Immature natural killer cell (primary cell): ENCODE results near the gene TNS1. TPM values are rescaled to one million over a fixed set of nuclear protein-coding genes. Genes with fewer than 3 reads are reported as not detected.
"Not testable (repeated sequence)": the region's sequence is repeated elsewhere in the genome, so short reads cannot be mapped to it uniquely, and the experiment has no call there.

Experiments used
- DNase-seq, 3 donors: peaks; one replicate each; pipeline ENCODE4 v3.0.0; 2022; ENCODE audit warnings: mixed read lengths in 1 of 3
- H3K27ac Mint-ChIP-seq, 6 donors: one replicate each; pipeline ENCODE4 v1.8.0; 2020; ENCODE audit warnings: mixed read lengths in 6 of 6, mild to moderate bottlenecking in 5 of 6, inconsistent platforms in 4 of 6, moderate library complexity in 3 of 6
- H3K27me3 Mint-ChIP-seq, 3 donors: one replicate each; pipeline ENCODE4 v1.8.0; 2020 to 2021; ENCODE audit warnings: low read depth in 3 of 3, mild to moderate bottlenecking in 3 of 3, mixed read lengths in 3 of 3, moderate library complexity in 3 of 3, inconsistent platforms in 1 of 3
- H3K36me3 Mint-ChIP-seq, 3 donors: one replicate each; pipeline ENCODE4 v1.8.0; 2020; ENCODE audit warnings: mixed read lengths in 3 of 3, inconsistent platforms in 2 of 3, mild to moderate bottlenecking in 2 of 3
- H3K4me1 Mint-ChIP-seq, 2 donors: one replicate each; pipeline ENCODE4 v1.8.0; 2020; ENCODE audit warnings: inconsistent platforms in 2 of 2, mild to moderate bottlenecking in 2 of 2, mixed read lengths in 2 of 2, moderate library complexity in 1 of 2
- H3K4me3 Mint-ChIP-seq, 5 donors: one replicate each; pipeline ENCODE4 v1.8.0; 2020; ENCODE audit warnings: mild to moderate bottlenecking in 5 of 5, mixed read lengths in 5 of 5, inconsistent platforms in 3 of 5, moderate library complexity in 3 of 5
- H3K9me3 Mint-ChIP-seq, 6 donors: one replicate each; pipeline ENCODE4 v1.8.0; 2020; ENCODE audit warnings: mild to moderate bottlenecking in 6 of 6, mixed read lengths in 6 of 6, inconsistent platforms in 4 of 6, moderate library complexity in 3 of 6
- polyA plus RNA-seq, 3 donors: library from polyadenylated mRNA; unstranded; fragments of 300-500 nt; fragmentation: Illumina TruSeq; gene quantifications; one replicate each; pipeline ENCODE4 v1.2.3, GENCODE V29; 2021

Gene TNS1
- polyA plus RNA-seq, result under 1 TPM in 1 of 3 donors, not detected in 2; 0.40 TPM

- no peak for DNase-seq
- H3K4me3 Mint-ChIP-seq, result no peak within 1 kb of the TSS
- H3K9me3 Mint-ChIP-seq, result no peaks in the 10 kb centered on the region
- peaks cover 0 to 7% (median 2%) of the 10 kb centered on the region in 3 donors for H3K27me3 Mint-ChIP-seq
- no peaks in the 10 kb centered on the region for H3K4me1 Mint-ChIP-seq
- H3K36me3 Mint-ChIP-seq, result no peaks in the 10 kb centered on the region
- no peak within 1 kb of the TSS for H3K27ac Mint-ChIP-seq
Measured at GRCh38 chr2:218002845-218003180, at the start of gene TNS1. Gene TNS1 (minus strand): TSS chr2:218002995. CDS start chr2:218002872, 123 bp downstream.

- H3K4me3 Mint-ChIP-seq, result no peak overlapping the region
- H3K27ac Mint-ChIP-seq, result no peak overlapping the region
- no peaks in the 10 kb centered on the region for H3K4me1 Mint-ChIP-seq
- H3K9me3 Mint-ChIP-seq, result peaks cover 0 to 4% (median 0%) of the 10 kb centered on the region in 6 donors
- H3K36me3 Mint-ChIP-seq, result no peaks in the 10 kb centered on the region
- peaks cover 3 to 10% (median 6%) of the 10 kb centered on the region in 3 donors for H3K27me3 Mint-ChIP-seq
- no peak for DNase-seq
Measured at GRCh38 chr2:218051903-218052302, 49.1 kb upstream of the TNS1 start.

- H3K36me3 Mint-ChIP-seq, result peaks cover 0 to 5% (median 0%) of the 10 kb centered on the region in 3 donors
- peaks cover 0 to 6% (median 2%) of the 10 kb centered on the region in 3 donors for H3K27me3 Mint-ChIP-seq
- H3K4me1 Mint-ChIP-seq, result no peaks in the 10 kb centered on the region
- no peak overlapping the region for H3K4me3 Mint-ChIP-seq
- peaks cover 0 to 4% (median 0%) of the 10 kb centered on the region in 6 donors for H3K9me3 Mint-ChIP-seq
- no peak overlapping the region for H3K27ac Mint-ChIP-seq
- no peak for DNase-seq
Measured at GRCh38 chr2:218047536-218048225, 44.9 kb upstream of the TNS1 start.

- DNase-seq, result no peak
- H3K9me3 Mint-ChIP-seq, result peaks cover 0 to 4% (median 0%) of the 10 kb centered on the region in 6 donors
- no peak overlapping the region for H3K4me3 Mint-ChIP-seq
- H3K27me3 Mint-ChIP-seq, result peaks cover 0 to 7% (median 6%) of the 10 kb centered on the region in 3 donors
- H3K4me1 Mint-ChIP-seq, result no peaks in the 10 kb centered on the region
- no peak overlapping the region for H3K27ac Mint-ChIP-seq
- H3K36me3 Mint-ChIP-seq, result peaks cover 0 to 5% (median 0%) of the 10 kb centered on the region in 3 donors
Measured at GRCh38 chr2:218046238-218046637, 43.4 kb upstream of the TNS1 start.

- not testable (repeated sequence) for H3K4me1 Mint-ChIP-seq, H3K9me3 Mint-ChIP-seq, H3K36me3 Mint-ChIP-seq, H3K4me3 Mint-ChIP-seq, DNase-seq, H3K27ac Mint-ChIP-seq
- peaks cover 2 to 10% (median 5%) of the 10 kb centered on the region in 3 donors for H3K27me3 Mint-ChIP-seq
Measured at GRCh38 chr2:218044599-218044998, 41.8 kb upstream of the TNS1 start.

DNA sequence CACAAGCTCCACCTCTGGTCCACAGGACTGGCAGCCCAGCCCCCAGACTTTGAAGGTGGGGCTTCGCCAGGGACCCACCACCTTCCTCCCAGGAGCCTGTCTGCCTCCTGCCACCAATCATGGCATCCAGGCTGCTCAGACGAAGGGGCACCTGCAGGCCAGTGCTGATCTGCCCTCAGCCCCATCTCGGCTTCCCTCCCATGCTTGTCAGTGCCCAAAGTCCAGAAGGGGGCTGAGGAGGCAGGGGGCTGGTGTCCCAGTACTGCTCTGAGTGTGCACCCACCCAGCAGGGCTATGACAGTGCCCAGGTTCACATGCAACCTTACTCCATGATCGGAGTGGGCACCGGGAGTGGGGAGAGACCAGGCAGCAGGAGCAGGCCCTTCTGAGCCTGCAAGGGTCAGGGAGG lies 40.9 kb upstream of the TNS1 start:
- H3K9me3 Mint-ChIP-seq, result no peaks in the 10 kb centered on the region
- no peak overlapping the region for H3K4me3 Mint-ChIP-seq
- no peaks in the 10 kb centered on the region for H3K4me1 Mint-ChIP-seq
- peaks cover 0 to 5% (median 0%) of the 10 kb centered on the region in 3 donors for H3K36me3 Mint-ChIP-seq
- H3K27ac Mint-ChIP-seq, result no peak overlapping the region
- H3K27me3 Mint-ChIP-seq, result peaks cover 5 to 19% (median 6%) of the 10 kb centered on the region in 3 donors
- no peak for DNase-seq

- Mint-ChIP-seq H3K36me3 (peaks cover 0 to 5% (median 0%) of the 10 kb centered on the region in 3 donors), H3K9me3 (no peaks in the 10 kb centered on the region), H3K27ac (no peak overlapping the region), H3K4me1 (no peaks in the 10 kb centered on the region), H3K4me3 (no peak overlapping the region), H3K27me3 (peaks cover 5 to 22% (median 6%) of the 10 kb centered on the region in 3 donors)
- DNase-seq, result no peak
Measured at GRCh38 chr2:218043100-218043499, 40.3 kb upstream of the TNS1 start.

DNA sequence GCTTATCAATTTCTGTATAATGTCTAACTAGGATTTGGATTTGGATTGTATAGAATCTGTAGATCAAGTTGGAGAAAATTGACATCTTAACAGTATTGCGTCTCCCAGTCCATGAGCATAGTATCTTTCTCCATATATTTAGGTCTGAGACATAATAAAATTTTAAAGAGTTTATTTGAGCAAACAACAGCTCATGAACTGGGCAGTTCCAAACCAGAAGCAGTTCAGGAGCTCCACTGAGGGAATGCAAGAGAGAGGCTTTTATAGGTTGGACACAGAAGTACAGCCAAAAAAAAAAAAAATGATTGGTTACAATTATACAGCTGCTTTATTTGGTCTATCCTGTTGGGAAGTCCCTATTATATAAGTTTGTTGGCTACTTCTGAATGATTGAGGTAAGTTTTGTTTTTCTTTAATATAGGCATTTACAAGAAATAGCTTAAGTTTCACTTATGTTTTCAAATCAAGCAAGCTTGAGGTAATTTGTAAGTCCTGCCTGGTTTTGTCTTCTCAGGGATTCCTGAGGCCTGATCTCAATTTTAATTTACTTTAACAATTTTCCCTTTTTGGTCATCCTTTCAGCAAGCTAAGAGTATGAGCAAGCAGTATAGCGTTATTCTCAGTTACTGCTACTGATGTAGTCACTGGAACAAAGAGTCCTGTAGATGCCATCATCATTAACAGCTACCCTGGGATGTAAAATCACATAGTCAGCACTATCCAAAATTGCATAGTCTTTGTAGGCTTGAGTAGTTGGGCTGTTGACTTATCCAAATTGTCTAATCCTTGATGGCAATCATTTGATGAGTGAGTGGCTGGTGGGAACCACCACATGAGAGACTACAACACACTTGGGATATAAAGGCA lies 38.7 kb upstream of the TNS1 start:
- H3K4me3 Mint-ChIP-seq, result no peak overlapping the region
- H3K36me3 Mint-ChIP-seq, result peaks cover 0 to 5% (median 0%) of the 10 kb centered on the region in 3 donors
- DNase-seq, result no peak
- peaks cover 1 to 4% of the 10 kb centered on the region in 2 donors for H3K4me1 Mint-ChIP-seq
- no peaks in the 10 kb centered on the region for H3K9me3 Mint-ChIP-seq
- no peak overlapping the region for H3K27ac Mint-ChIP-seq
- peaks cover 5 to 28% (median 6%) of the 10 kb centered on the region in 3 donors for H3K27me3 Mint-ChIP-seq

DNA sequence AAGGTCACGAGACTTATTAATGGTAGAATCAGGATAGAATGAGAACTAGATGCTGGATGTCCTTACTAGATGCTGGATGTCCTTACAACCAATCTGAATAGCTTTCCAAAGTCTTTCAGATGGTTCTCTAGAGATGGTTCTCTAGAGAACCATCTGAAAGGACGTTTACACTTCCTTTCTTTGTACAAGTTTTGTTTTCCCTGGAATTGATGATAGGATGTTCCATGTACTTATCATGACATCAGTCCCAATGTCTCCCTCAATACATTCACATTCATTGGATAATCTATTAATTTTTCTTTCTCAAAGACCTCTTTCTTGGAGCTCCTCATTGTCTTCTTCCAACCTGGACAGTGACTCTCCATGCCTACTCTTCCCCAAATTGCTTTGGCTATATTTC lies 38.1 kb upstream of the TNS1 start:
- Mint-ChIP-seq H3K4me1 (peaks cover 1 to 9% of the 10 kb centered on the region in 2 donors), H3K27me3 (peaks cover 5 to 25% (median 6%) of the 10 kb centered on the region in 3 donors), H3K9me3 (no peaks in the 10 kb centered on the region), H3K4me3 (no peak overlapping the region), H3K36me3 (peaks cover 0 to 5% (median 0%) of the 10 kb centered on the region in 3 donors), H3K27ac (no peak overlapping the region)
- DNase-seq, result no peak

GRCh38 chr2:218039171-218039570 lies 36.4 kb upstream of the TNS1 start:
- Mint-ChIP-seq H3K36me3 (no peaks in the 10 kb centered on the region), H3K4me1 (peaks cover 11 to 18% of the 10 kb centered on the region in 2 donors), H3K4me3 (no peak overlapping the region), H3K27me3 (peaks cover 7 to 25% (median 7%) of the 10 kb centered on the region in 3 donors), H3K9me3 (no peaks in the 10 kb centered on the region), H3K27ac (no peak overlapping the region)
- DNase-seq, result no peak

GRCh38 chr2:218036371-218036770 lies 33.6 kb upstream of the TNS1 start:
- H3K27ac Mint-ChIP-seq, result no peak overlapping the region
- peaks cover 7 to 21% (median 9%) of the 10 kb centered on the region in 3 donors for H3K27me3 Mint-ChIP-seq
- no peaks in the 10 kb centered on the region for H3K36me3 Mint-ChIP-seq
- peak overlapping the region in 2 of 5 donors; percentile 7 to 17 for H3K4me3 Mint-ChIP-seq
- H3K4me1 Mint-ChIP-seq, result peaks cover 13 to 21% of the 10 kb centered on the region in 2 donors
- DNase-seq, result peak; percentile 17 to 39 (median 21)
- no peaks in the 10 kb centered on the region for H3K9me3 Mint-ChIP-seq

- Mint-ChIP-seq H3K36me3 (no peaks in the 10 kb centered on the region), H3K4me1 (peaks cover 13 to 21% of the 10 kb centered on the region in 2 donors), H3K4me3 (peak overlapping the region in 4 of 5 donors; percentile 12 to 77 (median 32)), H3K27me3 (peaks cover 6 to 21% (median 9%) of the 10 kb centered on the region in 3 donors), H3K9me3 (no peaks in the 10 kb centered on the region), H3K27ac (no peak overlapping the region)
- DNase-seq, result no peak
Measured at GRCh38 chr2:218035463-218036100, 32.8 kb upstream of the TNS1 start.

- H3K36me3 Mint-ChIP-seq, H3K9me3 Mint-ChIP-seq: not testable (repeated sequence)
- Mint-ChIP-seq H3K27ac (peak overlapping the region in 3 of 6 donors; percentile 12 to 79 (median 52)), H3K27me3 (peaks cover 2 to 18% (median 9%) of the 10 kb centered on the region in 3 donors), H3K4me3 (peak overlapping the region; percentile 69 to 85 (median 77)), H3K4me1 (peaks cover 13 to 21% of the 10 kb centered on the region in 2 donors)
- peak; percentile 68 to 79 (median 70) for DNase-seq
Measured at GRCh38 chr2:218034497-218035213, 31.9 kb upstream of the TNS1 start.
